Bronchus fibroblast of lung (primary cell): ENCODE data around the gene CTSG. TPM values are rescaled to one million over a fixed set of nuclear protein-coding genes. Genes with fewer than 3 reads are reported as not detected.

Experiments
- total RNA-seq: library from RNA; depleted of rRNA; stranded (reverse); fragments of >200 nt; gene quantifications from 2 replicates; pipeline ENCODE4 v1.2.3, GENCODE V29; 2015

Gene CTSG
- not detected in 2 replicates for total RNA-seq

GRCh38 chr14:24576182-24576581 lies at the start of gene CTSG:
CTSG (minus strand) TSS chr14:24576250; CDS start chr14:24576223, 27 bp downstream.

GRCh38 chr14:24609655-24610344 lies 33.8 kb upstream of the CTSG start, which contains the start of gene GZMH:
GZMH (minus strand) TSS chr14:24609685; CDS start chr14:24609613, 72 bp downstream.

Other genes with a start within 250 kb of the CTSG start
- gene ADCY4, start 241.2 kb downstream of the CTSG start, total RNA-seq: 0.15 and 0.17 TPM in 2 replicates
- 0.45 and 0.84 TPM in 2 replicates for gene RIPK3, start 236.3 kb downstream of the CTSG start, total RNA-seq
- 25.4 and 28.4 TPM in 2 replicates for gene NFATC4, start 208.1 kb downstream of the CTSG start, total RNA-seq
- gene NYNRIN, start 177.2 kb downstream of the CTSG start, total RNA-seq: 7.9 and 9.6 TPM in 2 replicates
- 0.34 and 0.74 TPM in 2 replicates for gene CBLN3, start 146.6 kb downstream of the CTSG start, total RNA-seq
- gene KHNYN, start 146.3 kb downstream of the CTSG start, total RNA-seq: 23.9 and 27.1 TPM in 2 replicates
- 18.8 and 24.2 TPM in 2 replicates for gene SDR39U1, start 133.5 kb downstream of the CTSG start, total RNA-seq
- not detected in 2 replicates for gene CMA1, start 68.0 kb downstream of the CTSG start, total RNA-seq
- not detected in 2 replicates for gene GZMH, start 33.4 kb upstream of the CTSG start, total RNA-seq
- not detected in 2 replicates for gene GZMB, start 57.9 kb upstream of the CTSG start, total RNA-seq